NCI-H2171 (cell line): ENCODE data around the gene FAM13A.

Experiments
- DNase-seq: peaks from one replicate; lab custom pipeline; 2025; lab: John Stamatoyannopoulos, UW

Gene FAM13A

GRCh38 chr4:88745581-88746163 lies 311.3 kb downstream of the FAM13A start:
- no peak for DNase-seq

- DNase-seq: no peak
Measured at GRCh38 chr4:88745175-88745574, 311.8 kb downstream of the FAM13A start.

GRCh38 chr4:88744609-88745008 lies 312.4 kb downstream of the FAM13A start:
- no peak for DNase-seq

- no peak for DNase-seq
Measured at GRCh38 chr4:88743696-88744095, 313.3 kb downstream of the FAM13A start.

- DNase-seq: no peak
Measured at GRCh38 chr4:88742561-88742960, 314.4 kb downstream of the FAM13A start.

GRCh38 chr4:88738180-88738579 lies 318.8 kb downstream of the FAM13A start:
- DNase-seq: no peak

- peak; percentile 7 for DNase-seq
Measured at GRCh38 chr4:88737307-88737941, 319.6 kb downstream of the FAM13A start.

GRCh38 chr4:88736264-88736663 lies 320.7 kb downstream of the FAM13A start:
- no peak for DNase-seq

GRCh38 chr4:88735564-88735963 lies 321.4 kb downstream of the FAM13A start:
- DNase-seq: no peak

GRCh38 chr4:88734403-88734949 lies 322.5 kb downstream of the FAM13A start:
- DNase-seq: no peak

- DNase-seq: no peak
Measured at GRCh38 chr4:88732714-88733368, 324.1 kb downstream of the FAM13A start.

- no peak for DNase-seq
Measured at GRCh38 chr4:88731381-88731780, 325.6 kb downstream of the FAM13A start.

- DNase-seq: no peak
Measured at GRCh38 chr4:88730811-88731210, 326.2 kb downstream of the FAM13A start.

GRCh38 chr4:88729146-88729760 lies 327.7 kb downstream of the FAM13A start:
- DNase-seq: no peak

- DNase-seq: no peak
Measured at GRCh38 chr4:88728146-88728545, 328.8 kb downstream of the FAM13A start.

- DNase-seq: no peak
Measured at GRCh38 chr4:88725986-88726385, 331.0 kb downstream of the FAM13A start.

- DNase-seq: no peak
Measured at GRCh38 chr4:88725143-88725542, 331.8 kb downstream of the FAM13A start.

GRCh38 chr4:88724406-88724805 lies 332.6 kb downstream of the FAM13A start:
- no peak for DNase-seq

GRCh38 chr4:88722828-88723227 lies 334.2 kb downstream of the FAM13A start:
- no peak for DNase-seq

- no peak for DNase-seq
Measured at GRCh38 chr4:88722276-88722780, 334.7 kb downstream of the FAM13A start.

- DNase-seq: no peak
Measured at GRCh38 chr4:88720451-88721428, 336.2 kb downstream of the FAM13A start.
